22Rv1 (cell line): ENCODE measurements around the gene ADRA2A.

ENCODE experiments used
- CTCF ChIP-seq: fragments of 450-650 bp; IDR thresholded peaks from 2 replicates; pipeline ENCODE4 v1.5.1; 2017; ENCODE audit warnings: mild to moderate bottlenecking
- ZFX ChIP-seq: fragments of 450-650 bp; IDR thresholded peaks from 2 replicates; pipeline ENCODE4 v1.6.1; 2017; ENCODE audit warnings: antibody characterized with exemption, borderline replicate concordance

GRCh38 chr10:111034598-111035310 is 42.1 kb upstream of the ADRA2A start:
- TF ChIP-seq CTCF (no peak), ZFX (no peak)
